Right lobe of liver (tissue), 6 donors: ENCODE data around the gene TACR1. TPM values are rescaled to one million over a fixed set of nuclear protein-coding genes. Genes with fewer than 3 reads are reported as not detected.

Experiments
- ATAC-seq, 4 donors: fragments of 200-7000 bp; cut with Tn5 transposase; one replicate each; pipeline ENCODE4 v1.9.1; 2020; ENCODE audit warnings: mild to moderate bottlenecking in 4 of 4, moderate library complexity in 4 of 4
- DNase-seq, 3 donors: peaks; one replicate each; pipeline ENCODE4 v3.0.0-alpha.2; 2020
- H3K27ac ChIP-seq, 3 donors: fragments of 200-600 bp; one replicate each; pipeline ENCODE4 v1.8.0; 2022
- H3K27me3 ChIP-seq, 2 donors: fragments of 200-600 bp; one replicate each; pipeline ENCODE4 v1.8.0; 2022
- H3K36me3 ChIP-seq, 4 donors: fragments of 200-600 bp; sonication (generic) in 1 of 4; one replicate each; pipeline versions ENCODE4 v1.5.1 to v1.8.0; 2017 to 2022; ENCODE audit warnings: control low read depth in 1 of 4
- H3K4me1 ChIP-seq, 4 donors: fragments of 200-600 bp; sonication (generic) in 1 of 4; one replicate each; pipeline versions ENCODE4 v1.5.1 to v1.8.0; 2017 to 2022; ENCODE audit warnings: control low read depth in 1 of 4
- H3K4me3 ChIP-seq, 3 donors: fragments of 200-600 bp; one replicate each; pipeline ENCODE4 v1.8.0; 2022
- H3K9me3 ChIP-seq, 4 donors: fragments of 200-600 bp; sonication (generic) in 1 of 4; one replicate each; pipeline versions ENCODE4 v1.5.1 to v1.8.0; 2017 to 2022; ENCODE audit warnings: control low read depth in 1 of 4
- POLR2A ChIP-seq: fragments of 450-650 bp; IDR thresholded peaks from one replicate; pipeline ENCODE4 v1.6.1; 2017; ENCODE audit warnings: antibody characterized with exemption, mild to moderate bottlenecking
- WGBS: methylation state at CpG from one replicate; pipeline ENCODE4 v1.1.6; 2018; ENCODE audit warnings: low coverage, low lambda C conversion rate; ENCODE audit not compliant: insufficient coverage; ENCODE audit errors: missing lambda C conversion rate; 5-methylcytosine and 5-hydroxymethylcytosine counted together
- intact Hi-C, 2 donors: fragments of 100-400 bp; cut with DNase I; formaldehyde crosslinking; loops; one replicate each; pipeline versions ENCODE4 v1.11.2 to v1.14.1; 2022
- total RNA-seq, 6 experiments: library from RNA; depleted of rRNA in 2 of 6; stranded (reverse); fragments of >200 nt in 2 of 6; fragmentation: NEBNext Ultra II Directional in 3 of 6; extraction: Animal tissue kit (Norgen Biotek cat#: 25700) in 3 of 6; gene quantifications; one replicate each; pipeline versions ENCODE4 v1.1.0 to v1.2.4, GENCODE V29; 2016 to 2023
- TF ChIP-seq, protein P1 (sequence below), 4 donors: fragments of 200-600 bp in 3 of 4; fragments of 450-650 bp in 1 of 4; IDR thresholded peaks; one replicate each; pipeline versions ENCODE4 v1.5.1 to v1.8.0; 2016 to 2022; ENCODE audit warnings: antibody characterized with exemption in 4 of 4, mild to moderate bottlenecking in 2 of 4
- donor health status: DM: no; HTN: yes; CAD: no.
- donor health status: DM: no; HTN: no; CAD: no.
- donor health status: DM: no; HTN: no; CAD: no.
- donor health status: DM: no; HTN: yes; CAD: no.
- donor health status: DM: no; HTN: yes; CAD: no.

TACR1 gene
- total RNA-seq, 6 experiments from 2014 or later = not detected

DNA sequence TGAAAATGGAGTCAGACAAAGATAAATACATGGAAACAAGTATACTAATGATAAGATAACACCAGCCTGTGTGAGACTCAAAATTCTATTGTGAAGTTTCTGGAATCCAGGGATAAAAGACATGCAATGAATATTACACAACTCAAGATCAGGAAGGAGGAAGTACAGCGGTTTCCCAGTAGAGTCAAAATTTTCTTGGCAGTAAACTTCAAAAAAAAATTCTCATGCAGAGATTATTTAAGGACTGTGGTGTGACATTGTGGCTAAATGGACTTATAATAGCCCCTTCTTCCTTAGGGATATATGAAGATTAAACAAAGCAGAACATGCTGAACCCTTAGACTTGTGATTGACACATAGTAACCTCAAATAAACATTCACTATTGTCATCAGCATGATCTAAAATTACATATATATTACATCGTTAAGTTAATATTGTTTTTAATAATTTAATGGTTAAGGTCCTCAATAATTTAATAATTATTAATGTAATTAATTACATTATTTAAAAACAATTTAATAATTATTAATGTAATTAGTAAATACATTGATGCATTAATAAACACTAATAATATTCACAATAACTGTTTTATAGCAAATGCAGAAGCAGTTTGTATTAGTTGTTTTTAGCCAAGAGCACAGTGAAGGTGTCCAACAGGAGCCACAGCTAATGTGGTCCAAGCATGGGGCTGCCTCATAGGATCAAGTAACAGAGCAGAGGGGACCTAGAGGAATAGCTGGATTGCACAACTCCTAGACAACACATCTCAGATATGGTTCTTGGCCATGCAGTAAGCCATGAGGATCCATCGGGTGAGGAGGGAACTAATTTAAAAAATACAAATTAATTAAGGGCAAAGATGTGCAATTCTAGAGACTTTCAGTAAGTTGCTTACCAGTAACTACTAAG is 163.6 kb downstream of the TACR1 start:
- Histone ChIP-seq H3K27ac (no peak overlapping the region), H3K27me3 (no peaks in the 10 kb centered on the region), H3K36me3 (no peaks in the 10 kb centered on the region), H3K4me1 (no peaks in the 10 kb centered on the region), H3K9me3 (no peaks in the 10 kb centered on the region), H3K4me3 (no peak overlapping the region)
- WGBS = 57% methylated on average over 3 of the region's 3 CpGs
- intact Hi-C loops = no loop called here
- no peak for DNase-seq
- TF ChIP-seq, protein P1, sequence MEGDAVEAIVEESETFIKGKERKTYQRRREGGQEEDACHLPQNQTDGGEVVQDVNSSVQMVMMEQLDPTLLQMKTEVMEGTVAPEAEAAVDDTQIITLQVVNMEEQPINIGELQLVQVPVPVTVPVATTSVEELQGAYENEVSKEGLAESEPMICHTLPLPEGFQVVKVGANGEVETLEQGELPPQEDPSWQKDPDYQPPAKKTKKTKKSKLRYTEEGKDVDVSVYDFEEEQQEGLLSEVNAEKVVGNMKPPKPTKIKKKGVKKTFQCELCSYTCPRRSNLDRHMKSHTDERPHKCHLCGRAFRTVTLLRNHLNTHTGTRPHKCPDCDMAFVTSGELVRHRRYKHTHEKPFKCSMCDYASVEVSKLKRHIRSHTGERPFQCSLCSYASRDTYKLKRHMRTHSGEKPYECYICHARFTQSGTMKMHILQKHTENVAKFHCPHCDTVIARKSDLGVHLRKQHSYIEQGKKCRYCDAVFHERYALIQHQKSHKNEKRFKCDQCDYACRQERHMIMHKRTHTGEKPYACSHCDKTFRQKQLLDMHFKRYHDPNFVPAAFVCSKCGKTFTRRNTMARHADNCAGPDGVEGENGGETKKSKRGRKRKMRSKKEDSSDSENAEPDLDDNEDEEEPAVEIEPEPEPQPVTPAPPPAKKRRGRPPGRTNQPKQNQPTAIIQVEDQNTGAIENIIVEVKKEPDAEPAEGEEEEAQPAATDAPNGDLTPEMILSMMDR (IDR thresholded peaks at IDR 0.05) = no peak
- TF ChIP-seq POLR2A = no peak
- ATAC-seq = peak; percentile 49 to 89 (median 77)

DNA sequence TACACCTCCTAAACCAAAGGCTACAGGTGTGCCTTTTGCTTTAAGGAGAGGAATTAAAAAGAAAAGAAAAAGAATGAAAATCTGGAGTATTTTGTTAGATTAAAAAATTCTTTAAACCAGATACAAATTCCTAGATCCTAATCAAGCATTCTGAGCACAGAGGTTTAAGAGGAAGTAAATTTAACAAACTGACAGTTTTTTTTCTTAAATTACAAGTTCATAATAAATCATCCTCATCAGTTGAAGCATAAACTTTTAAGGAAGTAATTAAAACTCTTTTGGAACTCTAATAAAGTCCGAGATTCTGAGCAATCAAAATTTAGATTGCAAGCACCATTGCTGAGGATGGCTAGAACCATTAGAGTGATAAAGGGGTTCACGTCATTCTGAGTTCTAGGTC is 165.8 kb downstream of the TACR1 start:
- no peak for DNase-seq
- H3K4me1 ChIP-seq = no peaks in the 10 kb centered on the region
- H3K4me3 ChIP-seq = no peak overlapping the region
- 33% methylated on average over 2 of the region's 2 CpGs for WGBS
- no peak for TF ChIP-seq POLR2A
- TF ChIP-seq, protein P1 (IDR thresholded peaks at IDR 0.05) = no peak
- no peak overlapping the region for H3K27ac ChIP-seq
- H3K27me3 ChIP-seq = no peaks in the 10 kb centered on the region
- no peaks in the 10 kb centered on the region for H3K36me3 ChIP-seq
- no peak for ATAC-seq
- no peaks in the 10 kb centered on the region for H3K9me3 ChIP-seq
- intact Hi-C loops = no loop called here

DNA sequence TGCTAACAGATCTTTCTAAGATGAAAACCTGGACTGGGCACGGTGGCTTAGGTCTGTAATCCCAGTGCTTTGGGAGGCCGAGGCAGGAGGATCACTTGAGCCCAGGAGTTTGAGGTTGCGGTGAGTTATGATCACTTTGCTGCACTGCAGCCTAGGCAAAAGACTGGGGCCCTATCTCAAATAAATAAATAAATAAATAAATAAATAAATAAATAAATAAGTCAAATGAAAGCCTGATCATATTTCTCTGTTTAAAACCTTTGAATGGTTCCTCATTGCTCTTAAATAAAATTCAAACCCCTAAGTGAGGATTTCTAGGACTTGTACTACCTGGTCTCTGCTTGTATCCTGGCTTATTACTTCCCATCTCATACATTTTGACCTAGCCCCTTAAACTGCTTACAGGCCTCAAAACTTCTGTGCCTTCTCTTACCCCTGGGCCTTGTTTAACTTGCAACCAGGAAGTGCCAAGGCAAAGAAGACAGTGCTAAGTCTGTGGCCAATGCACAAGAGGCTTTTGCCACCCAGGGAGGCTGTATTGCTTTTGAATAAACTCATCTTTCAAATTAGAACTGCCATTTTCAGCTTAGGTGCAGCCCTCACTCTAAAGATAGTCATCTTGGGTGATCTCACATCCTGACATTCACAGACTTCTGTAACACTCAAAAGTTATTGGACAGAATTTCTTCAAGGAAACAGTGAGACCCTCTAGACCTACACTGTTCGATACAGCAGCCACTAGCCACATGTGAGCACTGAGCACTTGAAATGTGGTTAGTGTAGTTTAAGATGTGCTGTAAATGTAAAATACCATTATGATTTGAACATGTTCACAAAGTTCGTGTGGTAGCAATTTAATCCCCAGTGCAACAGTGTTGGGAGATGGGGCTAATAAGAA is 167.2 kb downstream of the TACR1 start:
- TF ChIP-seq, protein P1 (IDR thresholded peaks at IDR 0.05) = no peak
- no peak for TF ChIP-seq POLR2A
- intact Hi-C loops = no loop called here
- WGBS = 83% methylated on average over 5 of the region's 5 CpGs
- H3K27ac ChIP-seq = no peak overlapping the region
- no peak overlapping the region for H3K4me3 ChIP-seq
- H3K36me3 ChIP-seq = no peaks in the 10 kb centered on the region
- ATAC-seq = no peak
- no peaks in the 10 kb centered on the region for H3K27me3 ChIP-seq
- H3K9me3 ChIP-seq = no peaks in the 10 kb centered on the region
- H3K4me1 ChIP-seq = no peaks in the 10 kb centered on the region
- no peak for DNase-seq

- intact Hi-C loops = no loop called here
- no peak overlapping the region for H3K27ac ChIP-seq
- H3K36me3 ChIP-seq = no peaks in the 10 kb centered on the region
- no peaks in the 10 kb centered on the region for H3K9me3 ChIP-seq
- no peaks in the 10 kb centered on the region for H3K27me3 ChIP-seq
- no peak for DNase-seq
- H3K4me3 ChIP-seq = no peak overlapping the region
- WGBS = 89% methylated on average over 3 of the region's 6 CpGs
- TF ChIP-seq, protein P1 (IDR thresholded peaks at IDR 0.05) = no peak
- no peak for TF ChIP-seq POLR2A
- H3K4me1 ChIP-seq = no peaks in the 10 kb centered on the region
- no peak for ATAC-seq
These were observed 168.1 kb downstream of the TACR1 start for GRCh38 chr2:75031171-75031570.
